Caco-2 (cell line): Measurements from ENCODE around the gene PPP1R36. TPM values are rescaled to one million over a fixed set of nuclear protein-coding genes. Genes with fewer than 3 reads are reported as not detected.
A peak's percentile ranks its signal among the peaks of the same experiment; 100 is the strongest.

Experiments
- BruUV-seq: library from RNA; stranded (reverse); fragments of 400-500 nt; replicated peaks from 2 replicates; lab custom pipeline; 2021; lab: Mats Ljungman, UMichigan
- CTCF ChIA-PET: fragments of 300-600 bp; sonication (Branson Sonifier 250); formaldehyde crosslinking; loops from one replicate; lab custom pipeline; 2022; ENCODE audit warnings: antibody characterized with exemption; lab: Charles Lee
- POLR2A ChIA-PET: fragments of 300-600 bp; sonication (Branson Sonifier 250); formaldehyde crosslinking; loops from one replicate; lab custom pipeline; 2022; ENCODE audit warnings: antibody characterized with exemption; lab: Charles Lee
- DNase-seq, 2 experiments: peaks; one replicate each; pipeline versions ENCODE4 v3.0.0 to v3.0.0-alpha.2; 2020 to 2022
- H3K27me3 ChIP-seq: replicated peaks from 2 replicates; pipeline ENCODE4 v1.6.0; 2011; ENCODE audit warnings: low read length; ENCODE audit not compliant: control insufficient read depth, insufficient read depth
- H3K36me3 ChIP-seq: 2 replicates; pipeline ENCODE4 v1.5.1; 2011; ENCODE audit warnings: low read length; ENCODE audit not compliant: control insufficient read depth, insufficient read depth
- H3K4me1 ChIP-seq: fragments of 250-450 bp; sonication (Bioruptor Pico); 2 replicates; pipeline ENCODE4 v1.5.1; 2020; ENCODE audit warnings: mild to moderate bottlenecking
- H3K4me3 ChIP-seq: 2 replicates; pipeline ENCODE4 v1.5.1; 2011; ENCODE audit warnings: low read depth, mild to moderate bottlenecking, control low read depth, low read length
- H3K9me3 ChIP-seq: fragments of 250-450 bp; sonication (Bioruptor Pico); 2 replicates; pipeline ENCODE4 v1.5.1; 2020; ENCODE audit warnings: mild to moderate bottlenecking, moderate library complexity
- H3K27ac Mint-ChIP-seq: one replicate; pipeline ENCODE4 v1.8.0; 2022; ENCODE audit warnings: mixed read lengths; ENCODE audit not compliant: unreplicated experiment
- H3K27me3 Mint-ChIP-seq: one replicate; pipeline ENCODE4 v1.8.0; 2022; ENCODE audit warnings: mixed read lengths; ENCODE audit not compliant: insufficient read depth, unreplicated experiment
- H3K36me3 Mint-ChIP-seq: one replicate; pipeline ENCODE4 v1.8.0; 2022; ENCODE audit warnings: mild to moderate bottlenecking, mixed read lengths; ENCODE audit not compliant: insufficient read depth, unreplicated experiment
- H3K4me1 Mint-ChIP-seq: one replicate; pipeline ENCODE4 v1.8.0; 2022; ENCODE audit warnings: low read depth, mixed read lengths; ENCODE audit not compliant: unreplicated experiment
- H3K4me3 Mint-ChIP-seq: one replicate; pipeline ENCODE4 v1.8.0; 2022; ENCODE audit warnings: mild to moderate bottlenecking, moderate library complexity, mixed read lengths; ENCODE audit not compliant: unreplicated experiment
- H3K9me3 Mint-ChIP-seq: one replicate; pipeline ENCODE4 v1.8.0; 2022; ENCODE audit warnings: mixed read lengths; ENCODE audit not compliant: unreplicated experiment
- CTCF ChIP-seq, 2 experiments: fragments of 200-600 bp in 1 of 2; IDR thresholded peaks; 1 replicate in 1 of 2; 2 replicates in 1 of 2; pipeline versions ENCODE4 v1.5.1 to v1.8.0; 2011 to 2022; ENCODE audit warnings: antibody characterized with exemption in 1 of 2, control low read depth in 1 of 2, inconsistent platforms in 1 of 2, low read depth in 1 of 2, low read length in 1 of 2, mild to moderate bottlenecking in 1 of 2, moderate library complexity in 1 of 2; ENCODE audit not compliant: insufficient read depth in 1 of 2, severe bottlenecking in 1 of 2, unreplicated experiment in 1 of 2
- intact Hi-C: fragments of 100-400 bp; cut with micrococcal nuclease; formaldehyde crosslinking; loops from one replicate; pipeline ENCODE4 v1.10.0; 2022; ENCODE audit not compliant: unreplicated experiment
- total RNA-seq: library from RNA; stranded (reverse); gene quantifications from 2 replicates; pipeline ENCODE4 v1.2.3, GENCODE V29; 2022

Gene PPP1R36
- total RNA-seq, 1 experiment from 2014 or later = 2.9 TPM

GRCh38 chr14:64504897-64505794 lies 44.6 kb upstream of the PPP1R36 start:
- intact Hi-C loops = loop anchor here (1.0 to 10.0 kb wide), 4 partner anchors 118 to 390 kb away; partner anchors contain the start of genes MTHFD1 and PLEKHG3
- peaks cover 39% of the 10 kb centered on the region for H3K36me3 Mint-ChIP-seq
- BruUV-seq = TSS peak; percentile 42
- peaks cover 33% of the 10 kb centered on the region for H3K4me1 ChIP-seq
- no peaks in the 10 kb centered on the region for H3K27me3 ChIP-seq
- peak overlapping the region; percentile 97 for H3K4me3 ChIP-seq
- H3K4me1 Mint-ChIP-seq = peaks cover 19% of the 10 kb centered on the region
- POLR2A ChIA-PET = interaction anchor here (0.6 to 1.7 kb wide), 9 partner anchors 98 to 863 kb away, joined by 3 to 14 read pairs (median 4); partner anchors contain the start of genes MTHFD1, PLEKHG3 and WDR89
- peak overlapping the region; percentile 81 for H3K27ac Mint-ChIP-seq
- peak overlapping the region; percentile 78 for H3K4me3 Mint-ChIP-seq
- DNase-seq = peak; percentile 88 to 90
- H3K9me3 Mint-ChIP-seq = no peaks in the 10 kb centered on the region
- H3K27me3 Mint-ChIP-seq = no peaks in the 10 kb centered on the region
- TF ChIP-seq CTCF (IDR thresholded peaks at IDR 0.05; ENCODE audit: insufficient read depth in 1 of 2, low read depth in 1 of 2, low read length in 1 of 2, severe bottlenecking in 1 of 2, unreplicated experiment in 1 of 2) = no peak
- no peaks in the 10 kb centered on the region for H3K36me3 ChIP-seq
- no peaks in the 10 kb centered on the region for H3K9me3 ChIP-seq
- CTCF ChIA-PET = interaction anchor here (0.6 to 0.8 kb wide), 3 partner anchors 78 to 406 kb away, joined by 3 to 4 read pairs (median 3); no protein-coding TSS in a partner anchor

GRCh38 chr14:64506721-64507120 lies 43.0 kb upstream of the PPP1R36 start:
- H3K9me3 Mint-ChIP-seq = no peaks in the 10 kb centered on the region
- ChIA-PET CTCF (no interaction called here), POLR2A (no interaction called here)
- H3K36me3 Mint-ChIP-seq = peaks cover 39% of the 10 kb centered on the region
- no peaks in the 10 kb centered on the region for H3K36me3 ChIP-seq
- intact Hi-C loops = loop anchor here (10.0 kb wide), 2 partner anchors 248 to 388 kb away; no protein-coding TSS in a partner anchor
- H3K4me1 Mint-ChIP-seq = peaks cover 28% of the 10 kb centered on the region
- peaks cover 30% of the 10 kb centered on the region for H3K4me1 ChIP-seq
- H3K9me3 ChIP-seq = no peaks in the 10 kb centered on the region
- H3K27me3 Mint-ChIP-seq = no peaks in the 10 kb centered on the region
- no peak for DNase-seq
- no peaks in the 10 kb centered on the region for H3K27me3 ChIP-seq
- peak overlapping the region; percentile 24 for H3K4me3 Mint-ChIP-seq
- BruUV-seq = no TSS peak
- no peak for TF ChIP-seq CTCF (IDR thresholded peaks at IDR 0.05; ENCODE audit: insufficient read depth in 1 of 2, low read depth in 1 of 2, low read length in 1 of 2, severe bottlenecking in 1 of 2, unreplicated experiment in 1 of 2)
- H3K27ac Mint-ChIP-seq = no peak overlapping the region
- no peak overlapping the region for H3K4me3 ChIP-seq

- intact Hi-C loops = loop anchor here (10.0 kb wide), 2 partner anchors 247 to 387 kb away; no protein-coding TSS in a partner anchor
- DNase-seq = no peak
- no peak overlapping the region for H3K27ac Mint-ChIP-seq
- H3K4me3 ChIP-seq = no peak overlapping the region
- no TSS peak for BruUV-seq
- H3K4me1 Mint-ChIP-seq = peaks cover 28% of the 10 kb centered on the region
- H3K36me3 ChIP-seq = no peaks in the 10 kb centered on the region
- H3K36me3 Mint-ChIP-seq = peaks cover 39% of the 10 kb centered on the region
- POLR2A ChIA-PET = interaction anchor here (0.6 kb wide), 1 partner anchor 370 kb away, joined by 3 read pairs; no protein-coding TSS in a partner anchor
- H3K4me1 ChIP-seq = peaks cover 22% of the 10 kb centered on the region
- H3K9me3 Mint-ChIP-seq = no peaks in the 10 kb centered on the region
- H3K4me3 Mint-ChIP-seq = no peak overlapping the region
- no peak for TF ChIP-seq CTCF (IDR thresholded peaks at IDR 0.05; ENCODE audit: insufficient read depth in 1 of 2, low read depth in 1 of 2, low read length in 1 of 2, severe bottlenecking in 1 of 2, unreplicated experiment in 1 of 2)
- H3K9me3 ChIP-seq = no peaks in the 10 kb centered on the region
- CTCF ChIA-PET = no interaction called here
- no peaks in the 10 kb centered on the region for H3K27me3 Mint-ChIP-seq
- H3K27me3 ChIP-seq = no peaks in the 10 kb centered on the region
These were observed 42.2 kb upstream of the PPP1R36 start for GRCh38 chr14:64507376-64508156.
